Stimulated activated CD4-positive, alpha-beta T cell treated with anti-CD3 and anti-CD28 coated beads, Interleukin-12 subunit alpha, Interleukin-12 subunit beta, amount 100 ng/mL, for 48 hours (primary cell): Measurements from ENCODE around the gene TRIM72.
"Not testable (repeated sequence)": the region's sequence is repeated elsewhere in the genome, so short reads cannot be mapped to it uniquely, and the experiment has no call there.

ENCODE experiments used
- DNase-seq, 3 donors: peaks; one replicate each; pipeline ENCODE4 v3.0.0-alpha.2; 2020; ENCODE audit warnings: low read depth in 2 of 3, low spot score in 1 of 3

The TRIM72 gene

DNA sequence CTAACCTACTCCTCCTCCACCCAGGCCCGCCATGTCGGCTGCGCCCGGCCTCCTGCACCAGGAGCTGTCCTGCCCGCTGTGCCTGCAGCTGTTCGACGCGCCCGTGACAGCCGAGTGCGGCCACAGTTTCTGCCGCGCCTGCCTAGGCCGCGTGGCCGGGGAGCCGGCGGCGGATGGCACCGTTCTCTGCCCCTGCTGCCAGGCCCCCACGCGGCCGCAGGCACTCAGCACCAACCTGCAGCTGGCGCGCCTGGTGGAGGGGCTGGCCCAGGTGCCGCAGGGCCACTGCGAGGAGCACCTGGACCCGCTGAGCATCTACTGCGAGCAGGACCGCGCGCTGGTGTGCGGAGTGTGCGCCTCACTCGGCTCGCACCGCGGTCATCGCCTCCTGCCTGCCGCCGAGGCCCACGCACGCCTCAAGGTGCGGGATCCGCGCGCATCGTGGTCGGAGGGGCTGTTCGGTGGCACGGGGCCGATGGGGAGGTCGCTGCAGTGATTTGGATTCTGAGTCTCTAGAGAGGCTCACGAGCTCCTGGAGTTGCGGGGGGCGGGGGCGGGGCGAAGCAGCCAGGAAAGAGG, 878 bp downstream of the TRIM72 start:
- no peak for DNase-seq

- no peak for DNase-seq
Measured at GRCh38 chr16:31215287-31216162, 1.6 kb downstream of the TRIM72 start.

DNA sequence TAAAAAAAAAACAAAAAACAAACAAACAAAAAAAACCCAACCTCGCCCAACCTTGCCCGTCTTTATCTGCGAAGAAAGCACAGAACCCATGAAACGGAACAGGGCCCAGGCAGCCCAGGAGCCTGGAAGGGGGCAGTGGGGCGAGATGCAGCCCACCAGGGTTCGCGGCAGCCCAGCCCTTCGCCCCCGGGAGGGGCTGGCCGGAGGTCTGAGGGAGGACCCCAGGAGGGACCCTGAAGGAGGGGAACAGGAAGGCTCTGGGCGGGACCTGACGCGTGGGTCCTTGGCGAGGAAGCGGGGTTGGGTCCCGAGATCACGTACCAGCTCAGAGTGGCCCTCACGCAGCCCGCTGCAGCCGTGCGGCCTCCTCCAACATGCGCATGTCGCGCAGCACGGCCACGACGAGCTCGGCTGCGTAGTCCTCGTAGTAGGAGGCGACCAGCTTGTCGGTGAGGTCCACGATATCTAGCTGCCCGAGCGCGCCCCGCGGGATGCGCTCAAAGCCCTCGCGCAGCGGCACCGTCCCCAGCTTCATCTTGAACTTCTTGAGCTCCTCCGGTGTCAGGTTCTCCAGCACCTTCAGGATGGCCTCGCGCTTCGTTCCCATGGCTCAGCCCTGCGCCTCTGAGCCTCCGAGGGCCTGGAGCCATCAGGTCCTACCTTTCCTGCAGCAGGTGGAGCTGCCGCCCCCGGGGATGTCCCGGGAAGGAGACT, 2.7 kb downstream of the TRIM72 start, which contains the start of gene PYDC1:
Gene PYDC1 (minus strand): TSS at position 714 of the 714 bp plus-strand sequence. CDS start 107 bp downstream, at position 607.
- DNase-seq, result no peak

DNA sequence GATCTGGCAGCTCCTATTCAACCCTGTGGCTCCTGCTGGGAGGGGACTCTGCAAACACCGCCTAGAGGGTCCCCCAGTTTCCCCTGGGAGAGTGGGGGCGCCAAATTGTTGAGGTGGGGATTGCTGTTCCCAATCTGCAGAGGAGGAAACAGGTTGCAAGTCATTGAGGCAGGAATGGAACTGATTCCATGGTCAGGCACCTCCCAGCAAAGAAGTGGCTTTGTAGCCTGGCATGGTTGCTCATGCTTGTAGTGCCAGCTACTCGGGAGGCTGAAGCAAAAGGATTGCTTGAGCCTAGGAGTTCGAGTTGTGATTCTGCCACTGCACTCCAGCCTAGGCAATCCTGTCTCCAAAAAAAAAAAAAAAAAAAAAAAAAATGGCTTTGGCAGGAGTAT, 3.2 kb downstream of the TRIM72 start:
- DNase-seq, result no peak

GRCh38 chr16:31219154-31219741, 5.3 kb downstream of the TRIM72 start:
- DNase-seq, result no peak

DNA sequence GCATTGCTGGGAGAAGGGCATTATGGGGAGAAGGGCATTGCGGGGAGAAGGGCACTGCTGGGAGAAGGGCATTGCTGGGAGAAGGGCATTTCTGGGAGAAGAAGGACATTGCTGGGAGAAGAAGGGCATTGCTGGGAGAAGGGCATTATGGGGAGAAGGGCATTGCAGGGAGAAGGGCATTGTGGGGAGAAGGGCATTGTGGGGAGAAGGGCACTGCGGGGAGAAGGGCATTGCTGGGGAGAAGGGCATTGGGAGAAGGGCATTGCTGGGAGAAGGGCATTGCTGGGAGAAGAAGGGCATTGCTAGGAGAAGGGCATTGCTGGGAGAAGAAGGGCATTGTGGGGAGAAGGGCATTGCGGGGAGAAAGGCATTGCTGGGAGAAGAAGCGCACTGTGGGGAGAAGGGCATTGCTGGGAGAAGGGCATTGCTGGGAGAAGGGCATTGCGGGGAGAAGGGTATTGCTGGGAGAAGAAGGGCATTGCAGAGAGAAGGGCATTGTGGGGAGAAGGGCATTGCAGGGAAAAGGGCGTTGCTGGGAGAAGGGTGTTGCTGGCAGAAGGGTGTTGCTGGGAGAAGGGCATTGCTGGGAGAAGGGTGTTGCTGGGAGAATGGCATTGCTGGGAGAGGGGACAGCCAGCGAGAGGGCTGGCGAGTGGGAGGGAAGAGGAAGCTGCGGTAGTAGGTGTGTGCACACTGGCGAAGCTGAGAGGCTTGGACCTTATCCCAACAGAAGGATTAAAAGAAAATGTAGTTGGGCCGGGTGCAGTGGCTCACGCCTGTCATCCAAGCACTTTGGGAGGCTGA, 7.6 kb downstream of the TRIM72 start:
- no peak for DNase-seq

GRCh38 chr16:31223044-31223443, 9.1 kb downstream of the TRIM72 start:
- no peak for DNase-seq

- DNase-seq, result no peak
Measured at GRCh38 chr16:31224092-31224955, 10.4 kb downstream of the TRIM72 start.

GRCh38 chr16:31225193-31225592, 11.3 kb downstream of the TRIM72 start:
- no peak for DNase-seq

DNA sequence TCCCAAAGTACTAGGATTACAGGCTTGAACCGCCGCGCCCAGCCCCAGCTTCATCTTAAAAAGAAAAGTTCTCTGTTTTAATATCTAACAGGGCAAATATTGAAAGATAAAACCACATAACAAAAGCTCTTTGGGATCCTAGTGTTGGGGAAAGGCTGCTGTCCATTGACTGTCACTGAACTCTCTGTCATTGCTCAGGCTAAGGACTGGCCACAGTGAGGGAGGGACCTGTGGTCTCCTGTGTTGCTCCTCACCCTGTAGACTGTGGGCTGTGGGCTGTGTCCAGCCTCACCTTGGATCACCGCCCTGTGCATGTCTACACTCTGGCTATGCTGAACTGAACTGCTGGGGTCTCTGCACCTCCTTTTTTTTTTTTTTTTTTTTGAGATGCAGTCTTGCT, 14.3 kb downstream of the TRIM72 start:
- DNase-seq, result no peak

- no peak for DNase-seq
Measured at GRCh38 chr16:31229501-31229900, 15.6 kb downstream of the TRIM72 start.

DNA sequence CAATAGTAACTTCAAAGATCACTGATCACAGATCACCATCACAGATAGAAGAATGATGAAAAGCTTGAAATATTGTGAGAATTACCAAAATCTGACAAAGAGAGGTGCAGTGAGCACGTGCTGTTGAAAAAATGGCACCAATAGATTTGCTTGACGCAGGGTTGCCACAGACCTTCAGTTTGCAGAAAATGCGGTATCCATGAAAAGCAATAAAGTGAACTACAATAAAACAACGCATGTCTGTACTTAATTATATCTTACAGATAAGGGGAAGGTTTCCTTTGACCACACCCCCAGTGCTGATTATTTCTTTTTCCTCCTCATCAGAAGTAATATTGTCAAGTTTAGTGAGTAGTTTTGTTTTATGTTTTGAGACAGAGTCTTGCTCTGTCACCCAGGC, 24.1 kb downstream of the TRIM72 start:
- DNase-seq, result no peak

DNA sequence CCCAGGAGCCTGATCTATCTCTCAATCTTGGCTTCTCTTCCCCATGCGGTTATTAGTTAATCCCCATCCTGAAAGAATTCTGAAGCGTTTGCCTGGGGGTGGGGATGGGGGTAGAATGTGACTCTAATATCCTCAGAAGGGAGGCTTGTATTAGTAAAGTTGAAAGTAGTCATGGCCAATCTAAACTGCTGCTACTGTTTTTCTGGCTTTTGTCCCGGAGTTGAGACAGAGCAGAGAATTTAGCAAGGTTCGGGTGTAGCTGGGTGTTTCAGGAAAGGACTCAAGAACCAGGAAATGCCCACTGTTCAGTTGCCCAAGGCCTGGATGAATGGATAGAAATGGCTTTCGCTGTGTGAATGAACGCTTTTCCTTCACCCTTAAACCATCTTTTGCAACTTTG, 28.3 kb downstream of the TRIM72 start:
- DNase-seq, result no peak

DNA sequence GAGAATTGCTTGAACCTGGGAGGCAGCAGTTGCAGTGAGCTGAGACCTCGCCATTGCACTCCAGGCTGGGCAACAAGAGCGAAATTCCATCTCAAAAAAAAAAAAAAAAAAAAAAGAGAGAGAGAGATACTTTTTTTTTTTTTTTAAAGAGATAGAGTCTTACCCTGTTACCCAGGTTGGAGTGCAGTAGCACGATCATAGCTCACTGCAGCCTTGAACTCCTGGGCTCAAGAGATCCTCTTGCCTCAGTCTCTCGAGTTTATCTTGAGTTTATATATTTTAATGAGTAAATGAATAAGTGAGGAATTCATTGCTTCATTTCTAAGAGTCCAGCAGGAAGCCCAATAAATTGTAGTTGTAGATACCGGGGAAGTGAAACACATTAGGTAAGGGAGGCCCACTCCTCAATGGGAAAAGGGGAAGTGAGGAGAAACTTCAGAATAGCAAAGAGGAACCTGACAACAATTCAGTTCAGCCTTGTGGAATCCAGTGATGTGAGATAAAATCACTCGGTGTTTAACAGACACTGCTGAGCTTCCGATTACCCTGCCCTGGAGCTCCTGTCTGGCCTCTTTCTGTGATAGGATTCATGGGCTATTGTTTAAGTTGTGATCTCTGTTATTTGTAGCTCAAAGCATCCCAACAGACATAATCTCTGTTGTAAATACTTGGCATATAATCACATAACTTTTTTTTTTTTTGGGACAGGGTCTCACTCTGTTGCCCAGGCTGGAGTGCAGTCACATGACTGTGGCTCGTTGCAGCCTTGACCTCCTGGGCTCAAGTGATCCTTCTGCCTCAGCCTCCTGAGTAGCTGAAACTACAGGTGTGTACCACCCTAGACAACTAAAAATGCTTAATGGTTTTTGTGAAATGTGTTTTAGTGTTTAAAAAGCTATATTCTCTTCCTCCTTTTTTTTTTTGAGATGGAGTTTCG, 30.1 kb downstream of the TRIM72 start:
- no peak for DNase-seq

- DNase-seq, result not testable (repeated sequence)
Measured at GRCh38 chr16:31245598-31245997, 31.7 kb downstream of the TRIM72 start.

GRCh38 chr16:31246296-31246695, 32.4 kb downstream of the TRIM72 start:
- DNase-seq, result no peak

DNA sequence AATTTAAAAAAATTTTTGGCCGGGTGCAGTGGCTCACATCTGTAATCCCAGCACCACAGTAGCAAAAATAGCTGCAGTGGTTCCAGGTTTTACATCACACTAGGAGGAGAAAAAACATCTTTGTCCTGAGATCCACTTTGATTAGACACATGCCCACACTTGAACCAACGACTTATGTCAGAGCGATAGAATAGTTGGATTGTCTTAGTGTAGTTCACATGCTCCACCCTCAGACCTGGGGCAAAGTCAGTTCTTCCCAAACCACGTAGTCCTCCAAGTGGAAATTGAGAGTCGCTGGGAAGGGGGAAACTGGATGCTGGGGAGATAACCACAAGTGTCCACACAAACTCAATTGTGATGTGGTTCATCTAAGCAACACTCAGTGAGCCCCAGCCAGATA, 34.4 kb downstream of the TRIM72 start:
- no peak for DNase-seq

GRCh38 chr16:31250782-31251384, 37.0 kb downstream of the TRIM72 start:
- DNase-seq, result no peak
